ENCODE results near the gene TMPRSS11E. TPM values are rescaled to one million over a fixed set of nuclear protein-coding genes. Genes with fewer than 3 reads are reported as not detected.
"Not testable (repeated sequence)": the region's sequence is repeated elsewhere in the genome, so short reads cannot be mapped to it uniquely, and the experiment has no call there.

TMPRSS11E gene
- polyA plus RNA-seq, 3 donors: not detected

DNA sequence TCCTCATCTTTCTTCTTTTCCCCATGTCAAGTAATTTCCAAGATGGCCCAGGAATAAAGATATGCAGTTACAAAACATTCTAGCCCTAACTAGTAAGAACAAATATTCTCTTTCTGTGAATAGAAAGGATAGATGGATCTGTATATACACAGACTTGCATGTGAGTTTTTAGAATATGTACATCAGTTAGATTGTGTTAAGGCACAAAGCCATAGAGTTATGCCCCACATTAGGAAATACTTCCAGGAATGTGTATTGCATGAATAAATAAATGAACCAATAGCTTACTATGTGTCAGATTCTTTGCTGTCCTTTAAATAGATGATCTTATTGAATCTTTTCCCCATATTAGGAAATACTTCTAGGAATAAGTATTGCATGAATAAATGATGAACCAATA, 46.0 kb upstream of the TMPRSS11E start:
- no peak overlapping the region for H3K4me3 ChIP-seq (replicated peaks in 1 of 3; ENCODE audit: low read depth in 2 of 3, low read length in 3 of 3)
- Mint-ChIP-seq H3K4me1 (no peaks in the 10 kb centered on the region), H3K27me3 (ENCODE audit: low read depth in 3 of 3) (peaks cover 0 to 3% (median 0%) of the 10 kb centered on the region in 3 donors), H3K36me3 (no peaks in the 10 kb centered on the region), H3K4me3 (no peak overlapping the region), H3K27ac (no peak overlapping the region), H3K9me3 (peaks cover 0 to 8% (median 2%) of the 10 kb centered on the region in 7 donors)
- DNase-seq: no peak
- no peaks in the 10 kb centered on the region for H3K27me3 ChIP-seq (ENCODE audit: control insufficient read depth in 2 of 2, insufficient read depth in 2 of 2, low read length in 2 of 2)
- no peak overlapping the region for H2AFZ ChIP-seq (ENCODE audit: insufficient read depth, low read depth, low read length, poor library complexity, severe bottlenecking)
- no peaks in the 10 kb centered on the region for H3K79me2 ChIP-seq (ENCODE audit: insufficient read depth, low read length)
- intact Hi-C loops (cut with micrococcal nuclease): no loop called here
- H3K9me3 ChIP-seq (replicated peaks in 1 of 2; ENCODE audit: control insufficient read depth in 1 of 2, insufficient read depth in 1 of 2, low read length in 2 of 2): no peaks in the 10 kb centered on the region
- no peaks in the 10 kb centered on the region for H3K4me1 ChIP-seq (ENCODE audit: control insufficient read depth in 1 of 2, insufficient read depth in 2 of 2, low read length in 2 of 2)
- H3K27ac ChIP-seq (ENCODE audit: low read depth in 1 of 2, low read length in 2 of 2): no peak overlapping the region
- H4K20me1 ChIP-seq (ENCODE audit: insufficient read depth, low read length): no peaks in the 10 kb centered on the region
- no peak overlapping the region for H3K9ac ChIP-seq (ENCODE audit: insufficient read depth, low read length, poor library complexity, severe bottlenecking)
- TF ChIP-seq, protein P1, sequence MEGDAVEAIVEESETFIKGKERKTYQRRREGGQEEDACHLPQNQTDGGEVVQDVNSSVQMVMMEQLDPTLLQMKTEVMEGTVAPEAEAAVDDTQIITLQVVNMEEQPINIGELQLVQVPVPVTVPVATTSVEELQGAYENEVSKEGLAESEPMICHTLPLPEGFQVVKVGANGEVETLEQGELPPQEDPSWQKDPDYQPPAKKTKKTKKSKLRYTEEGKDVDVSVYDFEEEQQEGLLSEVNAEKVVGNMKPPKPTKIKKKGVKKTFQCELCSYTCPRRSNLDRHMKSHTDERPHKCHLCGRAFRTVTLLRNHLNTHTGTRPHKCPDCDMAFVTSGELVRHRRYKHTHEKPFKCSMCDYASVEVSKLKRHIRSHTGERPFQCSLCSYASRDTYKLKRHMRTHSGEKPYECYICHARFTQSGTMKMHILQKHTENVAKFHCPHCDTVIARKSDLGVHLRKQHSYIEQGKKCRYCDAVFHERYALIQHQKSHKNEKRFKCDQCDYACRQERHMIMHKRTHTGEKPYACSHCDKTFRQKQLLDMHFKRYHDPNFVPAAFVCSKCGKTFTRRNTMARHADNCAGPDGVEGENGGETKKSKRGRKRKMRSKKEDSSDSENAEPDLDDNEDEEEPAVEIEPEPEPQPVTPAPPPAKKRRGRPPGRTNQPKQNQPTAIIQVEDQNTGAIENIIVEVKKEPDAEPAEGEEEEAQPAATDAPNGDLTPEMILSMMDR (IDR thresholded peaks at IDR 0.05): no peak
- no peaks in the 10 kb centered on the region for H3K36me3 ChIP-seq (replicated peaks in 1 of 2; ENCODE audit: control insufficient read depth in 1 of 2, insufficient read depth in 2 of 2, low read length in 2 of 2)
- no peak overlapping the region for H3K4me2 ChIP-seq (replicated peaks; ENCODE audit: extremely low read depth, low read length, poor library complexity, severe bottlenecking)

DNA sequence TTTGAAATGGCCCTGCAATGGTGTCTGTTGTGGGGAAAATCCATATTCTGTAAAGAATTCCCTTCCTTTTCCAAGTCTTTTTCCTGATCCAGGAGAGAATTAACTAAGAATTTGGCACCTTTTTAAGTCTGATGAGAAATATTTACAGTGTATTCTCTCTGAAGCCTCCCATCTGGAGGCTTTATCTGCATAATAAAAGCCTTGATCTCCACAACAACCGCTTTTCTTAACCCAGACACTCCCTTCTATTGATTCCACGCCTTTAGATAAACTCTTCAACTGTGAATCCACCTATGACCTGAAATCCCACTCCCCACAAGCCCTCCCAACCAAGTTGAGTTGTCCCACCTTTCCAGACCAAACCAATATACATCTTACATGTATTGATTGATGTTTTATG, 43.1 kb upstream of the TMPRSS11E start:
- Histone ChIP-seq H3K79me2 (ENCODE audit: insufficient read depth, low read length) (no peaks in the 10 kb centered on the region), H3K36me3 (replicated peaks in 1 of 2; ENCODE audit: control insufficient read depth in 1 of 2, insufficient read depth in 2 of 2, low read length in 2 of 2) (no peaks in the 10 kb centered on the region), H3K4me3 (replicated peaks in 1 of 3; ENCODE audit: low read depth in 2 of 3, low read length in 3 of 3) (no peak overlapping the region), H2AFZ (ENCODE audit: insufficient read depth, low read depth, low read length, poor library complexity, severe bottlenecking) (no peak overlapping the region), H3K4me1 (ENCODE audit: control insufficient read depth in 1 of 2, insufficient read depth in 2 of 2, low read length in 2 of 2) (no peaks in the 10 kb centered on the region), H3K9me3 (replicated peaks in 1 of 2; ENCODE audit: control insufficient read depth in 1 of 2, insufficient read depth in 1 of 2, low read length in 2 of 2) (no peaks in the 10 kb centered on the region), H3K9ac (ENCODE audit: insufficient read depth, low read length, poor library complexity, severe bottlenecking) (no peak overlapping the region), H3K27me3 (ENCODE audit: control insufficient read depth in 2 of 2, insufficient read depth in 2 of 2, low read length in 2 of 2) (no peaks in the 10 kb centered on the region), H3K4me2 (replicated peaks; ENCODE audit: extremely low read depth, low read length, poor library complexity, severe bottlenecking) (no peak overlapping the region), H3K27ac (ENCODE audit: low read depth in 1 of 2, low read length in 2 of 2) (no peak overlapping the region), H4K20me1 (ENCODE audit: insufficient read depth, low read length) (no peaks in the 10 kb centered on the region)
- TF ChIP-seq, protein P1 (IDR thresholded peaks at IDR 0.05): no peak
- no peaks in the 10 kb centered on the region for H3K4me1 Mint-ChIP-seq
- intact Hi-C loops (cut with micrococcal nuclease): no loop called here
- peaks cover 0 to 4% (median 0%) of the 10 kb centered on the region in 3 donors for H3K27me3 Mint-ChIP-seq (ENCODE audit: low read depth in 3 of 3)
- no peak for DNase-seq
- H3K4me3 Mint-ChIP-seq: no peak overlapping the region
- H3K27ac Mint-ChIP-seq: no peak overlapping the region
- peaks cover 0 to 10% (median 3%) of the 10 kb centered on the region in 7 donors for H3K9me3 Mint-ChIP-seq
- H3K36me3 Mint-ChIP-seq: no peaks in the 10 kb centered on the region
- WGBS (ENCODE audit: insufficient coverage): 87% methylated on average over 2 of the region's 2 CpGs

DNA sequence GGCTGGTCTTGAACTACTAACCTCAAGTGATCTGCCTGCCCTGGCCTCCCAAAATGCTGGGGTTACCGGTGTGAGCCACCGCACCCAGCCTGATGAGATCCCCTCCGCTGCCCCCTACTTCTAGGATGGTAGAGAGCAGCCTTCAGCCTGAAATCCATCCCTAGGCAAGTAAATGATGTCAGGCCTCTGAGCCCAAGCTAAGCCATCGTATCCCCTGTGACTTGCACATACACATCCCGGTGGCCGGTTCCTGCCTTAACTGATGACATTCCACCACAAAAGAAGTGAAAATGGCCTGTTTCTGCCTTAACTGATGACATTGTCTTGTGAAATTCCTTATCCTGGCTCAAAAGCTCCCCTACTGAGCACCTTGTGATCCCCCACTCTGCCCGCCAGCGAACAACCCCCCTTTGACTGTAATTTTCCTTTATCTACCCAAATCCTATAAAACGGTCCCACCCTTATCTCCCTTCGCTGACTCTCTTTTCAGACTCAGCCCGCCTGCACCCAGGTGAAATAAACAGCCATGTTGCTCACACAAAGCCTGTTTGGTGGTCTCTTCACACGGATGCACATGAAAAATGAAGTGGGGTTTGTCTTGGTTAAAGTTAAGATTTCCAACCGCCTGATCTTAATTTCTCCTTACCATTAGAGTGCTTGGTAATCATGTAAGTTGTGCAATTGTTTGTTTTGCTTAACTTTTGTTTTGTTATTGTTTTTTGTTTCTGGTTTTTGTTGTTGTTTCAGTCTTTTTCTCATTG, 41.4 kb upstream of the TMPRSS11E start:
- H3K9me3 ChIP-seq (replicated peaks in 1 of 2; ENCODE audit: control insufficient read depth in 1 of 2, insufficient read depth in 1 of 2, low read length in 2 of 2); H3K27me3 ChIP-seq (ENCODE audit: control insufficient read depth in 2 of 2, insufficient read depth in 2 of 2, low read length in 2 of 2); H3K79me2 ChIP-seq (ENCODE audit: insufficient read depth, low read length); H3K4me3 Mint-ChIP-seq; DNase-seq; H3K36me3 ChIP-seq (replicated peaks in 1 of 2; ENCODE audit: control insufficient read depth in 1 of 2, insufficient read depth in 2 of 2, low read length in 2 of 2); H3K36me3 Mint-ChIP-seq; H3K4me1 Mint-ChIP-seq; H2AFZ ChIP-seq (ENCODE audit: insufficient read depth, low read depth, low read length, poor library complexity, severe bottlenecking); H3K27ac ChIP-seq (ENCODE audit: low read depth in 1 of 2, low read length in 2 of 2); H3K4me3 ChIP-seq (replicated peaks in 1 of 3; ENCODE audit: low read depth in 2 of 3, low read length in 3 of 3); intact Hi-C loops (cut with micrococcal nuclease); H3K4me1 ChIP-seq (ENCODE audit: control insufficient read depth in 1 of 2, insufficient read depth in 2 of 2, low read length in 2 of 2); H3K27me3 Mint-ChIP-seq (ENCODE audit: low read depth in 3 of 3); H4K20me1 ChIP-seq (ENCODE audit: insufficient read depth, low read length); H3K27ac Mint-ChIP-seq; H3K9ac ChIP-seq (ENCODE audit: insufficient read depth, low read length, poor library complexity, severe bottlenecking); H3K4me2 ChIP-seq (replicated peaks; ENCODE audit: extremely low read depth, low read length, poor library complexity, severe bottlenecking): not testable (repeated sequence)
- peaks cover 0 to 13% (median 3%) of the 10 kb centered on the region in 7 donors for H3K9me3 Mint-ChIP-seq
- 92% methylated on average over 6 of the region's 13 CpGs for WGBS (ENCODE audit: insufficient coverage)
